Esophagus muscularis mucosa (tissue), 4 donors: ENCODE data around the gene TVP23A. TPM values are rescaled to one million over a fixed set of nuclear protein-coding genes. Genes with fewer than 3 reads are reported as not detected.

ENCODE experiments used
- DNase-seq: peaks from one replicate; pipeline ENCODE4 v3.0.0-alpha.2; 2017; ENCODE audit errors: extremely low spot score
- H3K27ac ChIP-seq, 4 donors: fragments of 200-600 bp; sonication (generic); replicated peaks in 1 of 4; 1 replicate in 3 of 4; 2 replicates in 1 of 4; pipeline ENCODE4 v1.5.1; 2016 to 2019; ENCODE audit warnings: mild to moderate bottlenecking in 1 of 4
- H3K27me3 ChIP-seq, 4 donors: fragments of 200-600 bp; sonication (generic); one replicate each; pipeline versions ENCODE4 v1.5.1 to v1.6.0; 2016 to 2019
- H3K36me3 ChIP-seq, 4 donors: fragments of 200-600 bp; sonication (generic); one replicate each; pipeline ENCODE4 v1.5.1; 2016 to 2019
- H3K4me1 ChIP-seq, 4 donors: fragments of 200-600 bp; sonication (generic); one replicate each; pipeline ENCODE4 v1.5.1; 2016 to 2019
- H3K4me3 ChIP-seq, 4 donors: fragments of 200-600 bp; sonication (generic); 1 replicate in 2 of 4; 2 replicates in 2 of 4; pipeline ENCODE4 v1.5.1; 2016 to 2019; ENCODE audit warnings: mild to moderate bottlenecking in 4 of 4, moderate library complexity in 1 of 4
- H3K9me3 ChIP-seq, 4 donors: fragments of 200-600 bp; sonication (generic); 1 replicate in 3 of 4; 2 replicates in 1 of 4; pipeline ENCODE4 v1.5.1; 2016 to 2019
- CTCF ChIP-seq, 3 experiments: fragments of 200-600 bp in 2 of 3; fragments of 450-650 bp in 1 of 3; sonication (generic) in 2 of 3; IDR thresholded peaks; one replicate each; pipeline ENCODE4 v1.5.1; 2017 to 2019; ENCODE audit warnings: antibody characterized with exemption in 3 of 3, mild to moderate bottlenecking in 2 of 3, moderate library complexity in 1 of 3
- EP300 ChIP-seq: sonication (generic); formaldehyde crosslinking; IDR thresholded peaks from one replicate; pipeline ENCODE4 v1.6.1; 2017; ENCODE audit warnings: antibody characterized with exemption
- POLR2A ChIP-seq: fragments of 450-650 bp; IDR thresholded peaks from one replicate; pipeline ENCODE4 v1.6.1; 2017; ENCODE audit warnings: antibody characterized with exemption, moderate library complexity, mild to moderate bottlenecking, low read depth
- POLR2AphosphoS5 ChIP-seq, 2 donors: sonication (generic); formaldehyde crosslinking; IDR thresholded peaks; one replicate each; pipeline ENCODE4 v1.6.1; 2017; ENCODE audit warnings: antibody characterized with exemption in 2 of 2
- WGBS: methylation state at CpG from one replicate; pipeline ENCODE4 v1.1.5; 2018; 5-methylcytosine and 5-hydroxymethylcytosine counted together
- intact Hi-C: fragments of 100-400 bp; cut with DNase I; formaldehyde crosslinking; loops from one replicate; pipeline ENCODE4 v1.15.1; 2023
- total RNA-seq, 4 donors: library from RNA; depleted of rRNA; stranded (reverse); fragments of >200 nt; gene quantifications; one replicate each; pipeline versions ENCODE4 v1.1.0 to v1.2.1, GENCODE V29; 2016

TVP23A gene
- total RNA-seq, 4 donors from 2014 or later, result 0.42 to 1.2 (median 0.80) TPM; not detected in 1

- DNase-seq, result no peak
- Histone ChIP-seq H3K9me3 (no peaks in the 10 kb centered on the region), H3K4me3 (no peak overlapping the region), H3K36me3 (no peaks in the 10 kb centered on the region), H3K27me3 (no peaks in the 10 kb centered on the region), H3K27ac (no peak overlapping the region), H3K4me1 (no peaks in the 10 kb centered on the region)
- intact Hi-C loops, result no loop called here
- TF ChIP-seq EP300 (no peak), POLR2AphosphoS5 (IDR thresholded peaks at IDR 0.05) (no peak), POLR2A (no peak), CTCF (IDR thresholded peaks at IDR 0.05) (no peak)
- WGBS, result 73% methylated on average over 1 of the region's 1 CpG
Observed at GRCh38 chr16:10858203-10858602, 39.6 kb upstream of the TVP23A start.

GRCh38 chr16:10856042-10856441 lies 37.4 kb upstream of the TVP23A start:
- no peak for DNase-seq
- TF ChIP-seq EP300 (no peak), POLR2AphosphoS5 (IDR thresholded peaks at IDR 0.05) (no peak), CTCF (IDR thresholded peaks at IDR 0.05) (no peak), POLR2A (no peak)
- Histone ChIP-seq H3K36me3 (no peaks in the 10 kb centered on the region), H3K27me3 (no peaks in the 10 kb centered on the region), H3K27ac (no peak overlapping the region), H3K9me3 (no peaks in the 10 kb centered on the region), H3K4me1 (peaks cover 0 to 12% (median 0%) of the 10 kb centered on the region in 4 donors), H3K4me3 (no peak overlapping the region)
- WGBS, result 94% methylated on average over 2 of the region's 2 CpGs
- intact Hi-C loops, result no loop called here

- no peak overlapping the region for H3K27ac ChIP-seq
- peaks cover 0 to 13% (median 0%) of the 10 kb centered on the region in 4 donors for H3K4me1 ChIP-seq
- no peaks in the 10 kb centered on the region for H3K9me3 ChIP-seq
- no peak overlapping the region for H3K4me3 ChIP-seq
- intact Hi-C loops, result no loop called here
- H3K36me3 ChIP-seq, result no peaks in the 10 kb centered on the region
- whole genome bisulfite sequencing, result 83% methylated on average over 5 of the region's 5 CpGs
- H3K27me3 ChIP-seq, result no peaks in the 10 kb centered on the region
- DNase-seq, result no peak
- TF ChIP-seq EP300 (no peak), CTCF (IDR thresholded peaks at IDR 0.05) (no peak), POLR2AphosphoS5 (IDR thresholded peaks at IDR 0.05) (no peak), POLR2A (no peak)
Observed at GRCh38 chr16:10852948-10853347, 34.4 kb upstream of the TVP23A start.

- H3K36me3 ChIP-seq, result no peaks in the 10 kb centered on the region
- no peaks in the 10 kb centered on the region for H3K27me3 ChIP-seq
- TF ChIP-seq CTCF (IDR thresholded peaks at IDR 0.05) (no peak), POLR2AphosphoS5 (IDR thresholded peaks at IDR 0.05) (no peak), POLR2A (no peak), EP300 (no peak)
- intact Hi-C loops, result no loop called here
- H3K27ac ChIP-seq, result no peak overlapping the region
- no peak for DNase-seq
- peaks cover 0 to 13% (median 0%) of the 10 kb centered on the region in 4 donors for H3K4me1 ChIP-seq
- H3K9me3 ChIP-seq, result no peaks in the 10 kb centered on the region
- no peak overlapping the region for H3K4me3 ChIP-seq
- WGBS, result 53% methylated on average over 4 of the region's 4 CpGs
Observed at GRCh38 chr16:10852286-10852685, 33.7 kb upstream of the TVP23A start.

- no peak overlapping the region for H3K27ac ChIP-seq
- H3K4me1 ChIP-seq, result peaks cover 0 to 13% (median 0%) of the 10 kb centered on the region in 4 donors
- 100% methylated on average over 3 of the region's 3 CpGs for WGBS
- H3K9me3 ChIP-seq, result no peaks in the 10 kb centered on the region
- DNase-seq, result no peak
- H3K27me3 ChIP-seq, result no peaks in the 10 kb centered on the region
- intact Hi-C loops, result no loop called here
- no peak overlapping the region for H3K4me3 ChIP-seq
- H3K36me3 ChIP-seq, result no peaks in the 10 kb centered on the region
- TF ChIP-seq EP300 (no peak), POLR2AphosphoS5 (IDR thresholded peaks at IDR 0.05) (no peak), POLR2A (no peak), CTCF (IDR thresholded peaks at IDR 0.05) (no peak)
Observed at GRCh38 chr16:10851512-10851911, 32.9 kb upstream of the TVP23A start.
